ENCODE results near the gene TARDBP.
"Not testable (repeated sequence)": the region's sequence is repeated elsewhere in the genome, so short reads cannot be mapped to it uniquely, and the experiment has no call there.

Gene TARDBP

DNA sequence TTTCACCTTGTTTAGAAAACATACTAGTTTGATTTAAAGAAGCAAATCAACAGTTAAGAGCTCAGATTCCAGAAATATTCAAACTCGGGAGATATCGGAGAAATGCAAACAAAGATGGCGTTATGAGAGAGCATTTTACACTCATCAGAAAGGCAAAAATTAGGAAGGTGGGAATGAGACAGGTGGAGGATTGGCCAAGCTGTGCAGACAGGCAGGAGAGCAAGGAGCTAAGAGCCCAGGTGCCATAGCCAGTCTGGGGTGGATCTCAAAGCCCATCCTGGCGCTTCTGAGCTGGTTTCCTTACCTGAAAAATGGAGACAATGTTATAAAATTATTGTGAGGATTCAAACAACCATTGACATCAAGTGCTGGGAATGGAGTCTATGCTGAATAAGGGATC, 19.6 kb upstream of the TARDBP start:
- TF ChIP-seq, protein P1, sequence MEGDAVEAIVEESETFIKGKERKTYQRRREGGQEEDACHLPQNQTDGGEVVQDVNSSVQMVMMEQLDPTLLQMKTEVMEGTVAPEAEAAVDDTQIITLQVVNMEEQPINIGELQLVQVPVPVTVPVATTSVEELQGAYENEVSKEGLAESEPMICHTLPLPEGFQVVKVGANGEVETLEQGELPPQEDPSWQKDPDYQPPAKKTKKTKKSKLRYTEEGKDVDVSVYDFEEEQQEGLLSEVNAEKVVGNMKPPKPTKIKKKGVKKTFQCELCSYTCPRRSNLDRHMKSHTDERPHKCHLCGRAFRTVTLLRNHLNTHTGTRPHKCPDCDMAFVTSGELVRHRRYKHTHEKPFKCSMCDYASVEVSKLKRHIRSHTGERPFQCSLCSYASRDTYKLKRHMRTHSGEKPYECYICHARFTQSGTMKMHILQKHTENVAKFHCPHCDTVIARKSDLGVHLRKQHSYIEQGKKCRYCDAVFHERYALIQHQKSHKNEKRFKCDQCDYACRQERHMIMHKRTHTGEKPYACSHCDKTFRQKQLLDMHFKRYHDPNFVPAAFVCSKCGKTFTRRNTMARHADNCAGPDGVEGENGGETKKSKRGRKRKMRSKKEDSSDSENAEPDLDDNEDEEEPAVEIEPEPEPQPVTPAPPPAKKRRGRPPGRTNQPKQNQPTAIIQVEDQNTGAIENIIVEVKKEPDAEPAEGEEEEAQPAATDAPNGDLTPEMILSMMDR (conservative IDR thresholded peaks at IDR 0.05; ENCODE audit: low read depth): no peak
- no peak for DNase-seq (ENCODE audit: low spot score)
- CTCF ChIA-PET: no interaction called here
- POLR2A ChIA-PET (ENCODE audit: low non-redundant PET): no interaction called here
- H3K27ac ChIP-seq: no peak overlapping the region

DNA sequence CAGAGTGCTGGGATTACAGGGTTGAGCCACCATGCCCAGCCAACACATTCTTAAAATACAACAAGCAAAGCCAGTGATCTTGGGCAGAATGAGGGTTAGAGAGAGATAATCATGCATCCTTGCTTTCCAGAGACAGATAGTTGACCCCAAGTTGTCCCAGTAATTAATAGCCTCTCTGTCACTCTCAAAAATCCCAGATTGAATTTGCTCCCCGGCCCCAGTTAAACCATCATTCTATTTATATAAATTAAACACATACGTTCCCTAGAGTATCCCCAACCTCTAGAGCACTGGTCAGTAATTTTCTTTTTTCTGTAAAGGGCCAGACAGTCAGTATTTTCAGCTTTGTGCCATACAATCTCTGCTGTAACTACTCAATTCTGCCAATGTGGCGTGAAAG, 16.4 kb upstream of the TARDBP start:
- POLR2A ChIA-PET (ENCODE audit: low non-redundant PET): no interaction called here
- DNase-seq (ENCODE audit: low spot score): no peak
- no peak overlapping the region for H3K27ac ChIP-seq
- CTCF ChIA-PET: no interaction called here
- TF ChIP-seq, protein P1 (conservative IDR thresholded peaks at IDR 0.05; ENCODE audit: low read depth): no peak

DNA sequence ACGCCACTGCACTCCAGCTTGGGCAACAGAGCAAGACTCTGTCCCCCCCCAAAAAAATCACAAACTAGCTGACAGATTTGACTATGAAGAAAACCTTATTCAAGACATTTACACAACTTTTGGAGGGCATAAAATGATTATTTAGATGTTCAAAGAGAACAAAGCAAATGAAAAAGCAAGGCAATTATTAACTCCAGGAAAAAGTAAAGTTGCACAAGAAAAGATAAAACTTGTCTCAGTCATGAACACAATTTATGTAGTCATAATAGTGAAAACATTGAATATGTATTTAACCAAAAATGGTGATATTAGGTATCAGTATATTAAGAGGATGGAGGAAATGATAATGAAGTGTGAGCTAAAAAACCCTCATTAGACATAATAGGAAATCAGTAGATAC, 11.9 kb upstream of the TARDBP start:
- ChIA-PET CTCF (no interaction called here), POLR2A (ENCODE audit: low non-redundant PET) (no interaction called here)
- no peak overlapping the region for H3K27ac ChIP-seq
- TF ChIP-seq, protein P1 (conservative IDR thresholded peaks at IDR 0.05; ENCODE audit: low read depth): no peak
- DNase-seq (ENCODE audit: low spot score): no peak

DNA sequence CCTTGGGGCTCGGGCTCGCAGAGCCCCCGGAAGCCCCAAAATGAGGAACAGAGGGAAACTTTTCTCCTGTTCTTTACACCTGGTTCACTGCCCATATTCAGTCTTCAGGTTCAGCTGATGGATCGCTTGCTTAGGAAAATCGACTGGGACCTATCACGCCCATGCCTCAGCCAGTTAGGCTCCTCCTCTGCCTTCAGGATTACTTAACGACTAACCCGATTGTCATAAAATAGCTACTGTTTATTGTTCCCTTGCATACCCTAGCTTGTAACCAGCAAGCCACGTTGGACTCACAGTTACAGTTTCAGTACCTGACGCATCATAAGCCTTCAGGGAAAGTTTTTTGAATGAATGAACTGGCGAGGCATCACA, 692 bp downstream of the TARDBP start:
- TF ChIP-seq, protein P1 (conservative IDR thresholded peaks at IDR 0.05; ENCODE audit: low read depth): no peak
- H3K27ac ChIP-seq: peak overlapping the region; percentile 88
- DNase-seq (ENCODE audit: low spot score): no peak
- CTCF ChIA-PET: interaction anchor here (0.9 to 1.2 kb wide), 2 partner anchors 229 to 506 kb away, joined by 3 to 6 read pairs; no protein-coding TSS in a partner anchor
- POLR2A ChIA-PET (ENCODE audit: low non-redundant PET): no interaction called here

DNA sequence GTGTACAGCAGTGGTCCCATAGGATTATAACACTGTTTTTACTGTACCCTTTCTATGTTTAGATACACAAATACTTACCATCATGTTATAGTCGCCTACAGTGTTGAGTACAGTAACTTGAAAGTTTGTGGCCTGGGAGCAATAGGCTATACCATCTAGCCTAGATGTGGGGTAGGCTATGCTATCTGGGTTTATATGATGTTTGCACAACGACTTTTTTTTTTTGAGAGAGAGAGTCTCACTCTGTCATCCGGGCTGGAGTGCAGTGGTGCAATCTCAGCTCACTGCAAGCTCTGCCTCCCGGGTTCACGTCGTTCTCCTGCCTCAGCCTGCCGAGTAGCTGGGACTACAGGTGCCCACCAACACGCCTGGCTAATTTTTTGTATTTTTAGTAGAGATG, 6.9 kb downstream of the TARDBP start:
- DNase-seq (ENCODE audit: low spot score); H3K27ac ChIP-seq; CTCF ChIA-PET: not testable (repeated sequence)
- POLR2A ChIA-PET (ENCODE audit: low non-redundant PET): interaction anchor here (0.6 kb wide), 1 partner anchor 205 kb away, joined by 3 read pairs; no protein-coding TSS in a partner anchor

DNA sequence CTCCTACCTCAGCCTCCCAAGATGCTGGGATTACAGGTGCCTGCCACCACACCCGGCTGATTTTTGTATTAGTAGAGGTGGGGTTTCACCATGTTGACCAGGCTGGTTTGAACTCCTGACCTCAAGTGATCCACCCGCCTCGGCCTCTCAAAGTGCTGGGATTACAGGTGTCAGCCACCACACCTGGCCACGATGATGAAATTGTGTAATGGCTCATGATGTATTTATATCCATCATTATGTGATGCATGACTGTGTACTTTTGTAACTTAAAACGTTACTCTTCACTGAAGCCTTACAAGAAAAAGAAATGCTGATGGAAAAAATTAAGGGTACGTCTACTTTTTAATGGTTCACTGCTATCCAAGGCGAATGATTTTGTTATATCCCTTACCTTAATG, 7.5 kb downstream of the TARDBP start:
- CTCF ChIA-PET: no interaction called here
- POLR2A ChIA-PET (ENCODE audit: low non-redundant PET): interaction anchor here (0.6 kb wide), 1 partner anchor 205 kb away, joined by 3 read pairs; no protein-coding TSS in a partner anchor
- H3K27ac ChIP-seq: no peak overlapping the region
- TF ChIP-seq, protein P1 (conservative IDR thresholded peaks at IDR 0.05; ENCODE audit: low read depth): no peak
- DNase-seq (ENCODE audit: low spot score): no peak

DNA sequence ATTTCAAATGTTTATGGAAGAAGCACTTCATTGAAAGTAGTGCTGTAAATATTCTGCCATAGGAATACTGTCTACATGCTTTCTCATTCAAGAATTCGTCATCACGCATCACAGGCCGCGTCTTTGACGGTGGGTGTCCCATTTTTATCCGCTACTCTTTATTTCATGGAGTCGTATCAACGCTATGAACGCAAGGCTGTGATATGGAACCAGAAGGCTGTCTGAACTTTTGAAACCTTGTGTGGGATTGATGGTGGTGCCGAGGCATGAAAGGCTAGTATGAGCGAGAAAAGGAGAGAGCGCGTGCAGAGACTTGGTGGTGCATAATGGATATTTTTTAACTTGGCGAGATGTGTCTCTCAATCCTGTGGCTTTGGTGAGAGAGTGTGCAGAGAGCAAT, 10.7 kb downstream of the TARDBP start:
- POLR2A ChIA-PET (ENCODE audit: low non-redundant PET): no interaction called here
- no peak for DNase-seq (ENCODE audit: low spot score)

More for the DNA sequence above, 10.7 kb downstream of the TARDBP start:
- no peak overlapping the region for H3K27ac ChIP-seq
- TF ChIP-seq, protein P1 (conservative IDR thresholded peaks at IDR 0.05; ENCODE audit: low read depth): no peak
- CTCF ChIA-PET: no interaction called here

Data from RWPE1 (cell line).